Right lobe of liver (tissue), 6 donors: ENCODE measurements around the gene NEK1. TPM values are rescaled to one million over a fixed set of nuclear protein-coding genes. Genes with fewer than 3 reads are reported as not detected.

Experiments used
- ATAC-seq, 4 donors: fragments of 200-7000 bp; cut with Tn5 transposase; one replicate each; pipeline ENCODE4 v1.9.1; 2020; ENCODE audit warnings: mild to moderate bottlenecking in 4 of 4, moderate library complexity in 4 of 4
- DNase-seq, 3 donors: peaks; one replicate each; pipeline ENCODE4 v3.0.0-alpha.2; 2020
- H3K27ac ChIP-seq, 3 donors: fragments of 200-600 bp; one replicate each; pipeline ENCODE4 v1.8.0; 2022
- H3K27me3 ChIP-seq, 2 donors: fragments of 200-600 bp; one replicate each; pipeline ENCODE4 v1.8.0; 2022
- H3K36me3 ChIP-seq, 4 donors: fragments of 200-600 bp; sonication (generic) in 1 of 4; one replicate each; pipeline versions ENCODE4 v1.5.1 to v1.8.0; 2017 to 2022; ENCODE audit warnings: control low read depth in 1 of 4
- H3K4me1 ChIP-seq, 4 donors: fragments of 200-600 bp; sonication (generic) in 1 of 4; one replicate each; pipeline versions ENCODE4 v1.5.1 to v1.8.0; 2017 to 2022; ENCODE audit warnings: control low read depth in 1 of 4
- H3K4me3 ChIP-seq, 3 donors: fragments of 200-600 bp; one replicate each; pipeline ENCODE4 v1.8.0; 2022
- H3K9me3 ChIP-seq, 4 donors: fragments of 200-600 bp; sonication (generic) in 1 of 4; one replicate each; pipeline versions ENCODE4 v1.5.1 to v1.8.0; 2017 to 2022; ENCODE audit warnings: control low read depth in 1 of 4
- CTCF ChIP-seq, 4 donors: fragments of 200-600 bp in 3 of 4; fragments of 450-650 bp in 1 of 4; IDR thresholded peaks; one replicate each; pipeline versions ENCODE4 v1.5.1 to v1.8.0; 2016 to 2022; ENCODE audit warnings: antibody characterized with exemption in 4 of 4, mild to moderate bottlenecking in 2 of 4
- POLR2A ChIP-seq: fragments of 450-650 bp; IDR thresholded peaks from one replicate; pipeline ENCODE4 v1.6.1; 2017; ENCODE audit warnings: antibody characterized with exemption, mild to moderate bottlenecking
- WGBS: methylation state at CpG from one replicate; pipeline ENCODE4 v1.1.6; 2018; ENCODE audit warnings: low coverage, low lambda C conversion rate; ENCODE audit not compliant: insufficient coverage; ENCODE audit errors: missing lambda C conversion rate; 5-methylcytosine and 5-hydroxymethylcytosine counted together
- intact Hi-C, 2 donors: fragments of 100-400 bp; cut with DNase I; formaldehyde crosslinking; loops; one replicate each; pipeline versions ENCODE4 v1.11.2 to v1.14.1; 2022
- total RNA-seq, 6 experiments: library from RNA; depleted of rRNA in 2 of 6; stranded (reverse); fragments of >200 nt in 2 of 6; fragmentation: NEBNext Ultra II Directional in 3 of 6; extraction: Animal tissue kit (Norgen Biotek cat#: 25700) in 3 of 6; gene quantifications; one replicate each; pipeline versions ENCODE4 v1.1.0 to v1.2.4, GENCODE V29; 2016 to 2023
- donor health status: DM: no; HTN: yes; CAD: no.
- donor health status: DM: no; HTN: no; CAD: no.
- donor health status: DM: no; HTN: no; CAD: no.
- donor health status: DM: no; HTN: yes; CAD: no.
- donor health status: DM: no; HTN: yes; CAD: no.

The NEK1 gene
- total RNA-seq, 6 experiments from 2014 or later, result 4.1 to 5.2 (median 4.5) TPM

DNA sequence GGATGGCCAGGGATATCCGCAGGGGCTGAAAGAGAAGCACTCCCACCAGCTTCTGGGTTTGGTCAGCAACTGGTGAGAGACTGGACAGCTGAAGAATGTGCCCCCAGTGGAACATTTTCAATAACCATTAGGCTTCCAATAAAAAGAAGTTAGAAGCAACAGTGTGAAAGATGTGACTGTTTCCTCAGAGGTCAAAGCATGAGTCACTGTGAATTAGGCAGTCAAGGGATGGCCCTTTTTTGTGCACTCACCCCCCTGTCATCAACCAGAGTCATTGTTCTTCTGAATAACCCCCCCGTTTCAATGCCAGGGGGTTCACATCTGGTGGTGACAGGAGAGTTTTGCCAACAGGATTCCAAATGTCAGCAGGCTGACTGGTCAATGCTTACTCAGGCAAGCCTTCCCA is 267.1 kb downstream of the NEK1 start:
- no peak overlapping the region for H3K4me3 ChIP-seq
- no peaks in the 10 kb centered on the region for H3K9me3 ChIP-seq
- no peak for ATAC-seq
- H3K27ac ChIP-seq, result no peak overlapping the region
- TF ChIP-seq CTCF (IDR thresholded peaks at IDR 0.05) (no peak), POLR2A (no peak)
- WGBS, result 45% methylated on average over 2 of the region's 2 CpGs
- no peaks in the 10 kb centered on the region for H3K4me1 ChIP-seq
- no peaks in the 10 kb centered on the region for H3K27me3 ChIP-seq
- DNase-seq, result no peak
- H3K36me3 ChIP-seq, result no peaks in the 10 kb centered on the region
- intact Hi-C loops, result no loop called here

Other genes starting within 250 kb of the NEK1 start
- 10 to 100 TPM; 17.0 to 29.4 (median 19.6) TPM for gene CLCN3, start 8.0 kb upstream of the NEK1 start, total RNA-seq
- 10 to 100 TPM in 3 of 6 experiments, 1 to 10 TPM in 3; 6.9 to 27.0 (median 10.1) TPM for gene HPF1, start 145.4 kb upstream of the NEK1 start, total RNA-seq